HEK293 (cell line): ENCODE measurements around the gene STK11.

Experiments
- BCL11A ChIP-seq: fragments of 450-650 bp; formaldehyde crosslinking; IDR thresholded peaks from 2 replicates; pipeline ENCODE4 v1.5.1; 2016; ENCODE audit warnings: low read depth, missing biosample characterization, missing genetic modification characterization
- GLIS2 ChIP-seq: fragments of 450-650 bp; formaldehyde crosslinking; IDR thresholded peaks from 2 replicates; pipeline ENCODE4 v1.5.1; 2016; ENCODE audit warnings: missing biosample characterization, missing genetic modification characterization
- MEIS1 ChIP-seq: sonication (generic); formaldehyde crosslinking; IDR thresholded peaks from 2 replicates; pipeline ENCODE4 v1.8.1; 2022; ENCODE audit warnings: missing genetic modification reagents, mild to moderate bottlenecking, borderline replicate concordance
- RBAK ChIP-seq: fragments of 450-650 bp; formaldehyde crosslinking; IDR thresholded peaks from 2 replicates; pipeline ENCODE4 v1.5.1; 2016; ENCODE audit warnings: missing biosample characterization, missing genetic modification characterization
- SCRT2 ChIP-seq: fragments of 450-650 bp; formaldehyde crosslinking; IDR thresholded peaks from 2 replicates; pipeline ENCODE4 v1.5.1; 2016; ENCODE audit warnings: missing biosample characterization, missing genetic modification characterization
- ZBTB48 ChIP-seq: fragments of 450-650 bp; formaldehyde crosslinking; IDR thresholded peaks from 2 replicates; pipeline ENCODE4 v1.5.1; 2016; ENCODE audit warnings: missing biosample characterization, missing genetic modification characterization
- ZFP3 ChIP-seq: fragments of 450-650 bp; formaldehyde crosslinking; IDR thresholded peaks from 2 replicates; pipeline ENCODE4 v1.5.1; 2016; ENCODE audit warnings: low read depth, missing biosample characterization, missing genetic modification characterization
- ZNF214 ChIP-seq: fragments of 450-650 bp; formaldehyde crosslinking; IDR thresholded peaks from 2 replicates; pipeline ENCODE4 v1.5.1; 2017; ENCODE audit warnings: missing biosample characterization, mild to moderate bottlenecking, missing genetic modification characterization, borderline replicate concordance
- ZNF24 ChIP-seq: fragments of 450-650 bp; formaldehyde crosslinking; IDR thresholded peaks from 2 replicates; pipeline ENCODE4 v1.5.1; 2016; ENCODE audit warnings: missing biosample characterization, missing genetic modification characterization
- ZNF311 ChIP-seq: fragments of 450-650 bp; formaldehyde crosslinking; IDR thresholded peaks from 2 replicates; pipeline ENCODE4 v1.5.1; 2017; ENCODE audit warnings: missing biosample characterization, missing genetic modification characterization, borderline replicate concordance
- ZNF433 ChIP-seq: fragments of 450-650 bp; formaldehyde crosslinking; IDR thresholded peaks from 2 replicates; pipeline ENCODE4 v1.5.1; 2016; ENCODE audit warnings: missing biosample characterization, missing genetic modification characterization, low read depth
- ZNF548 ChIP-seq: fragments of 450-650 bp; formaldehyde crosslinking; IDR thresholded peaks from 2 replicates; pipeline ENCODE4 v1.5.1; 2016; ENCODE audit warnings: missing biosample characterization, missing genetic modification characterization
- ZNF654 ChIP-seq: fragments of 450-650 bp; formaldehyde crosslinking; IDR thresholded peaks from 2 replicates; pipeline ENCODE4 v1.5.1; 2016; ENCODE audit warnings: low read depth, missing biosample characterization, missing genetic modification characterization
- ZNF707 ChIP-seq: fragments of 450-650 bp; formaldehyde crosslinking; IDR thresholded peaks from 2 replicates; pipeline ENCODE4 v1.5.1; 2016; ENCODE audit warnings: missing biosample characterization, missing genetic modification characterization
- ZNF791 ChIP-seq: fragments of 450-650 bp; formaldehyde crosslinking; IDR thresholded peaks from 2 replicates; pipeline ENCODE4 v1.5.1; 2016; ENCODE audit warnings: missing biosample characterization, missing genetic modification characterization
- ZXDB ChIP-seq: fragments of 450-650 bp; formaldehyde crosslinking; IDR thresholded peaks from 2 replicates; pipeline ENCODE4 v1.5.1; 2016; ENCODE audit warnings: missing biosample characterization, missing genetic modification characterization
- TF ChIP-seq, protein P1 (sequence below): fragments of 450-650 bp; formaldehyde crosslinking; IDR thresholded peaks from 2 replicates; pipeline ENCODE4 v1.5.1; 2016; ENCODE audit warnings: missing biosample characterization, missing genetic modification characterization
- TF ChIP-seq, protein P2 (sequence below): fragments of 450-650 bp; formaldehyde crosslinking; IDR thresholded peaks from 2 replicates; pipeline ENCODE4 v1.5.1; 2016; ENCODE audit warnings: missing biosample characterization, missing genetic modification characterization
- TF ChIP-seq, protein P3 (sequence below): fragments of 450-650 bp; formaldehyde crosslinking; IDR thresholded peaks from 2 replicates; pipeline ENCODE4 v1.5.1; 2016; ENCODE audit warnings: missing biosample characterization, missing genetic modification characterization
- TF ChIP-seq, protein P4 (sequence below): fragments of 450-650 bp; formaldehyde crosslinking; IDR thresholded peaks from 2 replicates; pipeline ENCODE4 v1.5.1; 2016; ENCODE audit warnings: missing biosample characterization, missing genetic modification characterization
- TF ChIP-seq, protein P5 (sequence below): fragments of 450-650 bp; formaldehyde crosslinking; IDR thresholded peaks from 2 replicates; pipeline ENCODE4 v1.5.1; 2016; ENCODE audit warnings: missing biosample characterization, missing genetic modification characterization
- TF ChIP-seq, protein P6 (sequence below): sonication (generic); formaldehyde crosslinking; IDR thresholded peaks from 2 replicates; pipeline ENCODE4 v1.8.1; 2022; ENCODE audit warnings: mild to moderate bottlenecking, moderate library complexity, missing genetic modification reagents
- TF ChIP-seq, protein P7 (sequence below): fragments of 450-650 bp; formaldehyde crosslinking; IDR thresholded peaks from 2 replicates; pipeline ENCODE4 v1.5.1; 2016; ENCODE audit warnings: missing biosample characterization, missing genetic modification characterization
- TF ChIP-seq, protein P8 (sequence below): fragments of 450-650 bp; IDR thresholded peaks from 2 replicates; pipeline ENCODE4 v1.5.1; 2018; ENCODE audit warnings: missing biosample characterization, missing genetic modification characterization
- TF ChIP-seq, protein P9 (sequence below): fragments of 450-650 bp; formaldehyde crosslinking; IDR thresholded peaks from 2 replicates; pipeline ENCODE4 v1.5.1; 2017; ENCODE audit warnings: missing biosample characterization, missing genetic modification characterization

The STK11 gene

DNA sequence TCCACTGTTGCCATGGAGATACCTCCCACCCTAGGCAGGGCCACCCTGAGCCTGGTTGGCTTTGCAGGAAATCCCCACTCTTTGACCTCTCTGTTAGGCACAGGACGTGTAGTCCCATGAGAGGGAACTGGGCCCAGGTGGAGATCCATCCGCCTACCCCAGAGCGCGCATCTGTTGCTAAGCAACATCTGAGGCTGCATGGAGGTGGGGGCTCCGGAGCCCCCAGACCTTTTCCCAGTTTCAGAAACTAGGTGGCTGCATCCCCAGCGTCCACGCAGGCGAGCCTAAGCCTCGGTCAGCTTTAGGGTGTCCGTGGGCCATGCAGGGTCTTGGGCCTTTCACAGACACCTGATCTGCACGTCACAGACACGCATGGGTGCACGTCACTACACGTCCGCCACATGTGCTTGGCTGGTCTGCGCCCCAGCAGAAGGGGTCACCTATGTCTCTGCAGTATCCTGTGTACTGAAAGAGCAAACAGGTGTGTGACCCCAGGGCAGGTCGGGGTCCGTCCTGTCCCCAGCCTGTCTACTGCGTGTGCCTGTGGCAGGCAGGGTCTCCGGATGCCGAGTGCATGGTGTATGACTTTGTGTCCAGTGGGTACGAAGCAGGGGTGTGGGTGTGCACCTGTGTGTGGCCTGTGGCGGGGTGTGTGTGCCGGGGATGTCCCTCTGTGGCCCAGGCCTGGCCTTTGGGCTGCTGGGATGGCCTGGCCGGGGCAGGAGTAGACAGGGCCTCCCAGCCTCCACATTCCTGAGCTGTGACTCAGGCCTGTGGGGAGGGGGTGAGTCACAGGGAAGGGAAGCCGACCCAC is 59.4 kb downstream of the STK11 start (continued):
- TF ChIP-seq, protein P1, sequence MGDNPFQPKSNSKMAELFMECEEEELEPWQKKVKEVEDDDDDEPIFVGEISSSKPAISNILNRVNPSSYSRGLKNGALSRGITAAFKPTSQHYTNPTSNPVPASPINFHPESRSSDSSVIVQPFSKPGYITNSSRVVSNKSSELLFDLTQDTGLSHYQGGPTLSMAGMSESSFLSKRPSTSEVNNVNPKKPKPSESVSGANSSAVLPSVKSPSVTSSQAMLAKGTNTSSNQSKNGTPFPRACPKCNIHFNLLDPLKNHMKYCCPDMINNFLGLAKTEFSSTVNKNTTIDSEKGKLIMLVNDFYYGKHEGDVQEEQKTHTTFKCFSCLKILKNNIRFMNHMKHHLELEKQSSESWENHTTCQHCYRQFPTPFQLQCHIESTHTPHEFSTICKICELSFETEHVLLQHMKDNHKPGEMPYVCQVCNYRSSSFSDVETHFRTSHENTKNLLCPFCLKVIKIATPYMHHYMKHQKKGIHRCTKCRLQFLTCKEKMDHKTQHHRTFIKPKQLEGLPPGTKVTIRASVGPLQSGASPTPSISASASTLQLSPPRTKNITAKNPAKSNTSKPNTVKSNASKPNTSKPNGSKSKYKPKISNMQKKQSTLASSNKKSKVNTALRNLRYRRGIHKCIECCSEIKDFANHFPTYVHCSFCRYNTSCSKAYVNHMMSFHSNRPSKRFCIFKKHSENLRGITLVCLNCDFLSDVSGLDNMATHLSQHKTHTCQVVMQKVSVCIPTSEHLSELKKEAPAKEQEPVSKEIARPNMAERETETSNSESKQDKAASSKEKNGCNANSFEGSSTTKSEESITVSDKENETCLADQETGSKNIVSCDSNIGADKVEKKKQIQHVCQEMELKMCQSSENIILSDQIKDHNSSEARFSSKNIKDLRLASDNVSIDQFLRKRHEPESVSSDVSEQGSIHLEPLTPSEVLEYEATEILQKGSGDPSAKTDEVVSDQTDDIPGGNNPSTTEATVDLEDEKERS: 0 out of 2 replicates have a peak, but pooled peaks have one; percentile 50
- TF ChIP-seq, protein P2, sequence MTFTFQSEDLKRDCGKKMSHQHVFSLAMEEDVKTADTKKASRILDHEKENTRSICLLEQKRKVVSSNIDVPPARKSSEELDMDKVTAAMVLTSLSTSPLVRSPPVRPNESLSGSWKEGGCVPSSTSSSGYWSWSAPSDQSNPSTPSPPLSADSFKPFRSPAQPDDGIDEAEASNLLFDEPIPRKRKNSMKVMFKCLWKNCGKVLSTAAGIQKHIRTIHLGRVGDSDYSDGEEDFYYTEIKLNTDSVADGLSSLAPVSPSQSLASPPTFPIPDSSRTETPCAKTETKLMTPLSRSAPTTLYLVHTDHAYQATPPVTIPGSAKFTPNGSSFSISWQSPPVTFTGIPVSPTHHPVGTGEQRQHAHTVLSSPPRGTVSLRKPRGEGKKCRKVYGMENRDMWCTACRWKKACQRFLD: no peak
- TF ChIP-seq ZXDB (tag by site-specific recombination): peak; percentile 61
- peak; percentile 84 for TF ChIP-seq SCRT2 (tag by site-specific recombination)
- TF ChIP-seq, protein P3, sequence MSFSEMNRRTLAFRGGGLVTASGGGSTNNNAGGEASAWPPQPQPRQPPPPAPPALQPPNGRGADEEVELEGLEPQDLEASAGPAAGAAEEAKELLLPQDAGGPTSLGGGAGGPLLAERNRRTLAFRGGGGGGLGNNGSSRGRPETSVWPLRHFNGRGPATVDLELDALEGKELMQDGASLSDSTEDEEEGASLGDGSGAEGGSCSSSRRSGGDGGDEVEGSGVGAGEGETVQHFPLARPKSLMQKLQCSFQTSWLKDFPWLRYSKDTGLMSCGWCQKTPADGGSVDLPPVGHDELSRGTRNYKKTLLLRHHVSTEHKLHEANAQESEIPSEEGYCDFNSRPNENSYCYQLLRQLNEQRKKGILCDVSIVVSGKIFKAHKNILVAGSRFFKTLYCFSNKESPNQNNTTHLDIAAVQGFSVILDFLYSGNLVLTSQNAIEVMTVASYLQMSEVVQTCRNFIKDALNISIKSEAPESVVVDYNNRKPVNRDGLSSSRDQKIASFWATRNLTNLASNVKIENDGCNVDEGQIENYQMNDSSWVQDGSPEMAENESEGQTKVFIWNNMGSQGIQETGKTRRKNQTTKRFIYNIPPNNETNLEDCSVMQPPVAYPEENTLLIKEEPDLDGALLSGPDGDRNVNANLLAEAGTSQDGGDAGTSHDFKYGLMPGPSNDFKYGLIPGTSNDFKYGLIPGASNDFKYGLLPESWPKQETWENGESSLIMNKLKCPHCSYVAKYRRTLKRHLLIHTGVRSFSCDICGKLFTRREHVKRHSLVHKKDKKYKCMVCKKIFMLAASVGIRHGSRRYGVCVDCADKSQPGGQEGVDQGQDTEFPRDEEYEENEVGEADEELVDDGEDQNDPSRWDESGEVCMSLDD: peak; percentile 77
- peak; percentile 92 for TF ChIP-seq BCL11A (tag by site-specific recombination)
- no peak for TF ChIP-seq ZNF311 (tag by site-specific recombination)
- TF ChIP-seq, protein P4, sequence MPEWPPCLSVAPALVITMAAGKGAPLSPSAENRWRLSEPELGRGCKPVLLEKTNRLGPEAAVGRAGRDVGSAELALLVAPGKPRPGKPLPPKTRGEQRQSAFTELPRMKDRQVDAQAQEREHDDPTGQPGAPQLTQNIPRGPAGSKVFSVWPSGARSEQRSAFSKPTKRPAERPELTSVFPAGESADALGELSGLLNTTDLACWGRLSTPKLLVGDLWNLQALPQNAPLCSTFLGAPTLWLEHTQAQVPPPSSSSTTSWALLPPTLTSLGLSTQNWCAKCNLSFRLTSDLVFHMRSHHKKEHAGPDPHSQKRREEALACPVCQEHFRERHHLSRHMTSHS (tag by site-specific recombination): no peak
- TF ChIP-seq ZFP3 (tag by site-specific recombination): no peak
- TF ChIP-seq, protein P5, sequence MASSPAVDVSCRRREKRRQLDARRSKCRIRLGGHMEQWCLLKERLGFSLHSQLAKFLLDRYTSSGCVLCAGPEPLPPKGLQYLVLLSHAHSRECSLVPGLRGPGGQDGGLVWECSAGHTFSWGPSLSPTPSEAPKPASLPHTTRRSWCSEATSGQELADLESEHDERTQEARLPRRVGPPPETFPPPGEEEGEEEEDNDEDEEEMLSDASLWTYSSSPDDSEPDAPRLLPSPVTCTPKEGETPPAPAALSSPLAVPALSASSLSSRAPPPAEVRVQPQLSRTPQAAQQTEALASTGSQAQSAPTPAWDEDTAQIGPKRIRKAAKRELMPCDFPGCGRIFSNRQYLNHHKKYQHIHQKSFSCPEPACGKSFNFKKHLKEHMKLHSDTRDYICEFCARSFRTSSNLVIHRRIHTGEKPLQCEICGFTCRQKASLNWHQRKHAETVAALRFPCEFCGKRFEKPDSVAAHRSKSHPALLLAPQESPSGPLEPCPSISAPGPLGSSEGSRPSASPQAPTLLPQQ (tag by site-specific recombination): no peak
- TF ChIP-seq ZBTB48 (tag by site-specific recombination): peak; percentile 18; the same call in 1 of the 2 replicates
- 0 out of 2 replicates have a peak, but pooled peaks have one; percentile 35 for TF ChIP-seq ZNF707 (tag by site-specific recombination)
- TF ChIP-seq ZNF24: no peak
- TF ChIP-seq GLIS2 (tag by site-specific recombination): no peak; the same call in 1 of the 2 replicates
- no peak for TF ChIP-seq RBAK (tag by site-specific recombination)
- TF ChIP-seq ZNF214 (tag by site-specific recombination): no peak
- TF ChIP-seq ZNF654 (tag by site-specific recombination): no peak
- TF ChIP-seq, protein P6, sequence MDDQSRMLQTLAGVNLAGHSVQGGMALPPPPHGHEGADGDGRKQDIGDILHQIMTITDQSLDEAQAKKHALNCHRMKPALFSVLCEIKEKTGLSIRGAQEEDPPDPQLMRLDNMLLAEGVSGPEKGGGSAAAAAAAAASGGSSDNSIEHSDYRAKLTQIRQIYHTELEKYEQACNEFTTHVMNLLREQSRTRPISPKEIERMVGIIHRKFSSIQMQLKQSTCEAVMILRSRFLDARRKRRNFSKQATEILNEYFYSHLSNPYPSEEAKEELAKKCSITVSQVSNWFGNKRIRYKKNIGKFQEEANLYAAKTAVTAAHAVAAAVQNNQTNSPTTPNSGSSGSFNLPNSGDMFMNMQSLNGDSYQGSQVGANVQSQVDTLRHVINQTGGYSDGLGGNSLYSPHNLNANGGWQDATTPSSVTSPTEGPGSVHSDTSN (CRISPR knock-in tag): no peak
- TF ChIP-seq, protein P7, sequence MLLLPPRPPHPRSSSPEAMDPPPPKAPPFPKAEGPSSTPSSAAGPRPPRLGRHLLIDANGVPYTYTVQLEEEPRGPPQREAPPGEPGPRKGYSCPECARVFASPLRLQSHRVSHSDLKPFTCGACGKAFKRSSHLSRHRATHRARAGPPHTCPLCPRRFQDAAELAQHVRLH (tag by site-specific recombination): no peak
- TF ChIP-seq, protein P8, sequence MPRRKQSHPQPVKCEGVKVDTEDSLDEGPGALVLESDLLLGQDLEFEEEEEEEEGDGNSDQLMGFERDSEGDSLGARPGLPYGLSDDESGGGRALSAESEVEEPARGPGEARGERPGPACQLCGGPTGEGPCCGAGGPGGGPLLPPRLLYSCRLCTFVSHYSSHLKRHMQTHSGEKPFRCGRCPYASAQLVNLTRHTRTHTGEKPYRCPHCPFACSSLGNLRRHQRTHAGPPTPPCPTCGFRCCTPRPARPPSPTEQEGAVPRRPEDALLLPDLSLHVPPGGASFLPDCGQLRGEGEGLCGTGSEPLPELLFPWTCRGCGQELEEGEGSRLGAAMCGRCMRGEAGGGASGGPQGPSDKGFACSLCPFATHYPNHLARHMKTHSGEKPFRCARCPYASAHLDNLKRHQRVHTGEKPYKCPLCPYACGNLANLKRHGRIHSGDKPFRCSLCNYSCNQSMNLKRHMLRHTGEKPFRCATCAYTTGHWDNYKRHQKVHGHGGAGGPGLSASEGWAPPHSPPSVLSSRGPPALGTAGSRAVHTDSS: no peak
- TF ChIP-seq ZNF791: no peak
- TF ChIP-seq ZNF548 (tag by site-specific recombination): no peak
- TF ChIP-seq ZNF433 (tag by site-specific recombination): no peak
- no peak for TF ChIP-seq MEIS1 (CRISPR knock-in tag)
- TF ChIP-seq, protein P9, sequence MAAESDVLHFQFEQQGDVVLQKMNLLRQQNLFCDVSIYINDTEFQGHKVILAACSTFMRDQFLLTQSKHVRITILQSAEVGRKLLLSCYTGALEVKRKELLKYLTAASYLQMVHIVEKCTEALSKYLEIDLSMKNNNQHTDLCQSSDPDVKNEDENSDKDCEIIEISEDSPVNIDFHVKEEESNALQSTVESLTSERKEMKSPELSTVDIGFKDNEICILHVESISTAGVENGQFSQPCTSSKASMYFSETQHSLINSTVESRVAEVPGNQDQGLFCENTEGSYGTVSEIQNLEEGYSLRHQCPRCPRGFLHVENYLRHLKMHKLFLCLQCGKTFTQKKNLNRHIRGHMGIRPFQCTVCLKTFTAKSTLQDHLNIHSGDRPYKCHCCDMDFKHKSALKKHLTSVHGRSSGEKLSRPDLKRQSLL: no peak
